HCT116 (cell line): ENCODE measurements around the gene DYNC1I1. TPM values are rescaled to one million over a fixed set of nuclear protein-coding genes. Genes with fewer than 3 reads are reported as not detected.

Experiments
- ATAC-seq: fragments of 200-7000 bp; cut with Tn5 transposase; 2 replicates; pipeline ENCODE4 v1.9.1; 2020; ENCODE audit warnings: mild to moderate bottlenecking, moderate library complexity
- BruUV-seq: library from RNA; stranded (reverse); fragments of 400-500 nt; replicated peaks from 2 replicates; lab custom pipeline; 2021; lab: Mats Ljungman, UMichigan
- CTCF ChIA-PET: fragments of 300-600 bp; sonication (Branson Sonifier 250); formaldehyde crosslinking; loops from one replicate; lab custom pipeline; 2021; ENCODE audit warnings: antibody characterized with exemption; lab: Charles Lee
- POLR2A ChIA-PET: fragments of 300-600, 350-600 bp; sonication (Branson Sonifier 250); formaldehyde crosslinking; loops from one replicate; lab custom pipeline; 2021; ENCODE audit warnings: antibody characterized with exemption; lab: Charles Lee
- RAD21 ChIA-PET, 2 experiments: fragments of 300-600 bp; sonication (Branson Sonifier 250); formaldehyde crosslinking; loops; one replicate each; lab custom pipeline; 2023; ENCODE audit warnings: low total read pairs in 2 of 2; ENCODE audit not compliant: uncharacterized antibody in 2 of 2, unreplicated experiment in 2 of 2, low non-redundant PET in 1 of 2; lab: Charles Lee
- DNase-seq: peaks from one replicate; pipeline ENCODE4 v3.0.0-alpha.2; 2010; ENCODE audit warnings: low read depth, low spot score
- H2AFZ ChIP-seq: fragments of 200-600 bp; shearing (Covaris generic), sonication (generic); 2 replicates; pipeline ENCODE4 v1.6.1; 2017; ENCODE audit warnings: low read depth, mixed run types, mixed read lengths, antibody characterized with exemption, low read length; ENCODE audit not compliant: poor library complexity, severe bottlenecking
- H3K27ac ChIP-seq: 2 replicates; pipeline ENCODE4 v1.5.1; 2012; ENCODE audit warnings: low read depth, low read length
- H3K27me3 ChIP-seq: fragments of 200-600 bp; sonication (generic); 2 replicates; pipeline ENCODE4 v1.6.1; 2016; ENCODE audit warnings: mixed run types, low read length, mixed read lengths; ENCODE audit not compliant: insufficient read depth
- H3K36me3 ChIP-seq, 2 experiments: fragments of 200-500 bp in 1 of 2; fragments of 200-600 bp in 1 of 2; sonication (Bioruptor generic) in 1 of 2; sonication (generic) in 1 of 2; 2 replicates each; pipeline versions ENCODE4 v1.5.1 to v1.6.1; 2014 to 2016; ENCODE audit warnings: low read length in 2 of 2, inconsistent platforms in 1 of 2, mixed read lengths in 1 of 2, mixed run types in 1 of 2; ENCODE audit not compliant: insufficient read depth in 2 of 2, control insufficient read depth in 1 of 2
- H3K4me1 ChIP-seq, 2 experiments: fragments of 200-600 bp in 1 of 2; sonication (generic) in 1 of 2; 2 replicates each; pipeline versions ENCODE4 v1.5.1 to v1.6.1; 2012 to 2017; ENCODE audit warnings: low read length in 2 of 2, inconsistent platforms in 1 of 2, mild to moderate bottlenecking in 1 of 2, mixed read lengths in 1 of 2, mixed run types in 1 of 2, moderate library complexity in 1 of 2; ENCODE audit not compliant: insufficient read depth in 2 of 2, control insufficient read depth in 1 of 2
- H3K4me2 ChIP-seq: fragments of 200-600 bp; sonication (generic); 2 replicates; pipeline ENCODE4 v1.6.1; 2017; ENCODE audit warnings: mixed run types, low read length, mixed read lengths
- H3K4me3 ChIP-seq, 2 experiments: fragments of 200-600 bp in 1 of 2; sonication (generic) in 1 of 2; replicated peaks in 1 of 2; 2 replicates each; pipeline ENCODE4 v1.5.1; 2011 to 2016; ENCODE audit warnings: low read length in 2 of 2, control low read depth in 1 of 2, low read depth in 1 of 2, mild to moderate bottlenecking in 1 of 2, mixed read lengths in 1 of 2, mixed run types in 1 of 2
- H3K79me2 ChIP-seq: fragments of 200-600 bp; sonication (generic); 2 replicates; pipeline ENCODE4 v1.6.1; 2017; ENCODE audit warnings: mild to moderate bottlenecking, mixed run types, low read length, moderate library complexity, mixed read lengths; ENCODE audit not compliant: insufficient read depth
- H3K9ac ChIP-seq: fragments of 200-600 bp; sonication (generic); 2 replicates; pipeline ENCODE4 v1.6.1; 2016; ENCODE audit warnings: low read length, mixed read lengths
- H3K9me2 ChIP-seq: fragments of 200-600 bp; sonication (generic), shearing (Covaris generic); 2 replicates; pipeline ENCODE4 v1.6.1; 2017; ENCODE audit warnings: mixed run types, mild to moderate bottlenecking, moderate library complexity; ENCODE audit not compliant: insufficient read depth
- H3K9me3 ChIP-seq, 2 experiments: fragments of 200-500 bp in 1 of 2; fragments of 200-600 bp in 1 of 2; sonication (Bioruptor generic) in 1 of 2; sonication (generic) in 1 of 2; 2 replicates each; pipeline ENCODE4 v1.6.1; 2014 to 2017; ENCODE audit warnings: low read length in 2 of 2, mixed read lengths in 2 of 2, inconsistent platforms in 1 of 2, low read depth in 1 of 2, mild to moderate bottlenecking in 1 of 2, mixed run types in 1 of 2, moderate library complexity in 1 of 2; ENCODE audit not compliant: control insufficient read depth in 1 of 2, insufficient read depth in 1 of 2
- H4K20me1 ChIP-seq: fragments of 200-600 bp; sonication (generic), shearing (Covaris generic); 2 replicates; pipeline ENCODE4 v1.6.1; 2017; ENCODE audit warnings: mixed run types, mild to moderate bottlenecking, moderate library complexity; ENCODE audit not compliant: insufficient read depth
- CEBPB ChIP-seq: IDR thresholded peaks from 2 replicates; pipeline ENCODE4 v1.6.1; 2012; ENCODE audit warnings: low read depth
- EGR1 ChIP-seq: IDR thresholded peaks from 2 replicates; pipeline ENCODE4 v1.6.1; 2012; ENCODE audit warnings: low read depth
- EZH2phosphoT487 ChIP-seq: fragments of 200-600 bp; IDR thresholded peaks from 2 replicates; pipeline ENCODE4 v1.6.1; 2018; ENCODE audit warnings: antibody characterized with exemption, borderline replicate concordance
- FOSL1 ChIP-seq: IDR thresholded peaks from 2 replicates; pipeline ENCODE4 v1.6.1; 2012; ENCODE audit warnings: low read depth
- JUND ChIP-seq: IDR thresholded peaks from 2 replicates; pipeline ENCODE4 v1.6.1; 2012
- RAD21 ChIP-seq: IDR thresholded peaks from 2 replicates; pipeline ENCODE4 v1.6.1; 2012; ENCODE audit warnings: low read depth, mild to moderate bottlenecking
- SP1 ChIP-seq: IDR thresholded peaks from 2 replicates; pipeline ENCODE4 v1.6.1; 2012; ENCODE audit warnings: low read depth
- SRF ChIP-seq: IDR thresholded peaks from 2 replicates; pipeline ENCODE4 v1.6.1; 2012; ENCODE audit warnings: low read depth
- TCF7L2 ChIP-seq: IDR thresholded peaks from 2 replicates; pipeline ENCODE4 v1.7.0; 2011; ENCODE audit warnings: borderline replicate concordance, inconsistent platforms; ENCODE audit not compliant: insufficient read depth, insufficient read length; ENCODE audit errors: extremely low read depth
- YY1 ChIP-seq: IDR thresholded peaks from 2 replicates; pipeline ENCODE4 v1.6.1; 2011; ENCODE audit warnings: low read length, low read depth, moderate library complexity, mild to moderate bottlenecking; ENCODE audit not compliant: insufficient replicate concordance; ENCODE audit errors: extremely low read depth
- ZFX ChIP-seq: fragments of 450-650 bp; IDR thresholded peaks from 2 replicates; pipeline ENCODE4 v1.6.1; 2017
- intact Hi-C: fragments of 100-400 bp; cut with micrococcal nuclease; formaldehyde crosslinking; loops from 2 replicates; pipeline ENCODE4 v1.10.0; 2022
- total RNA-seq: library from RNA; stranded (reverse); gene quantifications from one replicate; pipeline ENCODE4 v1.2.1, GENCODE V29; 2021; ENCODE audit not compliant: unreplicated experiment
- TF ChIP-seq, protein P1 (sequence below), 3 experiments: fragments of 200-600 bp in 1 of 3; sonication (generic) in 1 of 3; IDR thresholded peaks in 2 of 3; conservative IDR thresholded peaks in 1 of 3; 2 replicates each; pipeline ENCODE4 v1.5.1; 2012 to 2017; ENCODE audit warnings: low read depth in 2 of 3, low read length in 2 of 3, antibody characterized with exemption in 1 of 3, borderline replicate concordance in 1 of 3, control low read depth in 1 of 3, mild to moderate bottlenecking in 1 of 3, mixed read lengths in 1 of 3, mixed run types in 1 of 3, moderate library complexity in 1 of 3; ENCODE audit not compliant: insufficient read depth in 1 of 3
- TF ChIP-seq, protein P2 (sequence below): IDR thresholded peaks from 2 replicates; pipeline ENCODE4 v1.6.1; 2012
- TF ChIP-seq, protein P3 (sequence below): IDR thresholded peaks from 2 replicates; pipeline ENCODE4 v1.6.1; 2011; ENCODE audit warnings: mild to moderate bottlenecking, low read length, moderate library complexity; ENCODE audit not compliant: insufficient replicate concordance; ENCODE audit errors: extremely low read depth
- TF ChIP-seq, protein P4 (sequence below): IDR thresholded peaks from 2 replicates; pipeline ENCODE4 v1.6.1; 2012
- TF ChIP-seq, protein P5 (sequence below): IDR thresholded peaks from 2 replicates; pipeline ENCODE4 v1.6.1; 2012; ENCODE audit warnings: low read depth

DYNC1I1 gene
- total RNA-seq, 1 experiment from 2014 or later: not detected

- TF ChIP-seq, protein P1, sequence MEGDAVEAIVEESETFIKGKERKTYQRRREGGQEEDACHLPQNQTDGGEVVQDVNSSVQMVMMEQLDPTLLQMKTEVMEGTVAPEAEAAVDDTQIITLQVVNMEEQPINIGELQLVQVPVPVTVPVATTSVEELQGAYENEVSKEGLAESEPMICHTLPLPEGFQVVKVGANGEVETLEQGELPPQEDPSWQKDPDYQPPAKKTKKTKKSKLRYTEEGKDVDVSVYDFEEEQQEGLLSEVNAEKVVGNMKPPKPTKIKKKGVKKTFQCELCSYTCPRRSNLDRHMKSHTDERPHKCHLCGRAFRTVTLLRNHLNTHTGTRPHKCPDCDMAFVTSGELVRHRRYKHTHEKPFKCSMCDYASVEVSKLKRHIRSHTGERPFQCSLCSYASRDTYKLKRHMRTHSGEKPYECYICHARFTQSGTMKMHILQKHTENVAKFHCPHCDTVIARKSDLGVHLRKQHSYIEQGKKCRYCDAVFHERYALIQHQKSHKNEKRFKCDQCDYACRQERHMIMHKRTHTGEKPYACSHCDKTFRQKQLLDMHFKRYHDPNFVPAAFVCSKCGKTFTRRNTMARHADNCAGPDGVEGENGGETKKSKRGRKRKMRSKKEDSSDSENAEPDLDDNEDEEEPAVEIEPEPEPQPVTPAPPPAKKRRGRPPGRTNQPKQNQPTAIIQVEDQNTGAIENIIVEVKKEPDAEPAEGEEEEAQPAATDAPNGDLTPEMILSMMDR (IDR thresholded peaks at IDR 0.05 in 2 of 3, conservative IDR thresholded peaks at IDR 0.05 in 1 of 3; ENCODE audit: borderline replicate concordance in 1 of 3, insufficient read depth in 1 of 3, low read depth in 2 of 3, low read length in 2 of 3): no peak
- no peak for TF ChIP-seq TCF7L2
- no peak for TF ChIP-seq SP1
- no peak for TF ChIP-seq YY1
- TF ChIP-seq, protein P2, sequence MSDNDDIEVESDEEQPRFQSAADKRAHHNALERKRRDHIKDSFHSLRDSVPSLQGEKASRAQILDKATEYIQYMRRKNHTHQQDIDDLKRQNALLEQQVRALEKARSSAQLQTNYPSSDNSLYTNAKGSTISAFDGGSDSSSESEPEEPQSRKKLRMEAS: no peak
- no peak for TF ChIP-seq JUND
- no peak for TF ChIP-seq SRF
- TF ChIP-seq, protein P3, sequence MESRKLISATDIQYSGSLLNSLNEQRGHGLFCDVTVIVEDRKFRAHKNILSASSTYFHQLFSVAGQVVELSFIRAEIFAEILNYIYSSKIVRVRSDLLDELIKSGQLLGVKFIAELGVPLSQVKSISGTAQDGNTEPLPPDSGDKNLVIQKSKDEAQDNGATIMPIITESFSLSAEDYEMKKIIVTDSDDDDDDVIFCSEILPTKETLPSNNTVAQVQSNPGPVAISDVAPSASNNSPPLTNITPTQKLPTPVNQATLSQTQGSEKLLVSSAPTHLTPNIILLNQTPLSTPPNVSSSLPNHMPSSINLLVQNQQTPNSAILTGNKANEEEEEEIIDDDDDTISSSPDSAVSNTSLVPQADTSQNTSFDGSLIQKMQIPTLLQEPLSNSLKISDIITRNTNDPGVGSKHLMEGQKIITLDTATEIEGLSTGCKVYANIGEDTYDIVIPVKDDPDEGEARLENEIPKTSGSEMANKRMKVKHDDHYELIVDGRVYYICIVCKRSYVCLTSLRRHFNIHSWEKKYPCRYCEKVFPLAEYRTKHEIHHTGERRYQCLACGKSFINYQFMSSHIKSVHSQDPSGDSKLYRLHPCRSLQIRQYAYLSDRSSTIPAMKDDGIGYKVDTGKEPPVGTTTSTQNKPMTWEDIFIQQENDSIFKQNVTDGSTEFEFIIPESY: no peak
- no peak for TF ChIP-seq CEBPB
These were observed 178.3 kb downstream of the DYNC1I1 start (continued) for GRCh38 chr7:95950698-95951097.

GRCh38 chr7:95951531-95951930, 179.2 kb downstream of the DYNC1I1 start:
- Histone ChIP-seq H3K79me2 (no peaks in the 10 kb centered on the region), H2AFZ (no peak overlapping the region), H3K4me2 (no peak overlapping the region), H4K20me1 (no peaks in the 10 kb centered on the region), H3K27ac (no peak overlapping the region), H3K27me3 (peaks cover 54% of the 10 kb centered on the region), H3K36me3 (no peaks in the 10 kb centered on the region), H3K9me2 (no peaks in the 10 kb centered on the region), H3K9ac (no peak overlapping the region), H3K4me1 (no peaks in the 10 kb centered on the region), H3K4me3 (no peak overlapping the region), H3K9me3 (no peaks in the 10 kb centered on the region)
- RAD21 ChIA-PET: no interaction called here
- POLR2A ChIA-PET: no interaction called here
- DNase-seq (no peak), ATAC-seq (no peak)
- CTCF ChIA-PET: no interaction called here
- intact Hi-C loops: no loop called here
- BruUV-seq: no TSS peak
- TF ChIP-seq, protein P4, sequence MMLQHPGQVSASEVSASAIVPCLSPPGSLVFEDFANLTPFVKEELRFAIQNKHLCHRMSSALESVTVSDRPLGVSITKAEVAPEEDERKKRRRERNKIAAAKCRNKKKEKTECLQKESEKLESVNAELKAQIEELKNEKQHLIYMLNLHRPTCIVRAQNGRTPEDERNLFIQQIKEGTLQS: no peak
- TF ChIP-seq EZH2phosphoT487 (no peak), RAD21 (no peak), EGR1 (no peak), JUND (no peak), FOSL1 (no peak), ZFX (no peak), YY1 (no peak)
- TF ChIP-seq, protein P5, sequence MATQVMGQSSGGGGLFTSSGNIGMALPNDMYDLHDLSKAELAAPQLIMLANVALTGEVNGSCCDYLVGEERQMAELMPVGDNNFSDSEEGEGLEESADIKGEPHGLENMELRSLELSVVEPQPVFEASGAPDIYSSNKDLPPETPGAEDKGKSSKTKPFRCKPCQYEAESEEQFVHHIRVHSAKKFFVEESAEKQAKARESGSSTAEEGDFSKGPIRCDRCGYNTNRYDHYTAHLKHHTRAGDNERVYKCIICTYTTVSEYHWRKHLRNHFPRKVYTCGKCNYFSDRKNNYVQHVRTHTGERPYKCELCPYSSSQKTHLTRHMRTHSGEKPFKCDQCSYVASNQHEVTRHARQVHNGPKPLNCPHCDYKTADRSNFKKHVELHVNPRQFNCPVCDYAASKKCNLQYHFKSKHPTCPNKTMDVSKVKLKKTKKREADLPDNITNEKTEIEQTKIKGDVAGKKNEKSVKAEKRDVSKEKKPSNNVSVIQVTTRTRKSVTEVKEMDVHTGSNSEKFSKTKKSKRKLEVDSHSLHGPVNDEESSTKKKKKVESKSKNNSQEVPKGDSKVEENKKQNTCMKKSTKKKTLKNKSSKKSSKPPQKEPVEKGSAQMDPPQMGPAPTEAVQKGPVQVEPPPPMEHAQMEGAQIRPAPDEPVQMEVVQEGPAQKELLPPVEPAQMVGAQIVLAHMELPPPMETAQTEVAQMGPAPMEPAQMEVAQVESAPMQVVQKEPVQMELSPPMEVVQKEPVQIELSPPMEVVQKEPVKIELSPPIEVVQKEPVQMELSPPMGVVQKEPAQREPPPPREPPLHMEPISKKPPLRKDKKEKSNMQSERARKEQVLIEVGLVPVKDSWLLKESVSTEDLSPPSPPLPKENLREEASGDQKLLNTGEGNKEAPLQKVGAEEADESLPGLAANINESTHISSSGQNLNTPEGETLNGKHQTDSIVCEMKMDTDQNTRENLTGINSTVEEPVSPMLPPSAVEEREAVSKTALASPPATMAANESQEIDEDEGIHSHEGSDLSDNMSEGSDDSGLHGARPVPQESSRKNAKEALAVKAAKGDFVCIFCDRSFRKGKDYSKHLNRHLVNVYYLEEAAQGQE: no peak
- TF ChIP-seq, protein P3: no peak
